Panc1 (cell line): ENCODE data around the gene BLM.

ENCODE experiments used
- CTCF ChIP-seq: fragments of 450-650 bp; IDR thresholded peaks from 2 replicates; pipeline ENCODE4 v1.5.1; 2017; ENCODE audit warnings: mild to moderate bottlenecking
- REST ChIP-seq, 2 experiments: IDR thresholded peaks; 2 replicates each; pipeline ENCODE4 v1.6.1; 2011 to 2012; ENCODE audit warnings: low read depth in 2 of 2, control low read depth in 1 of 2, low read length in 1 of 2, mild to moderate bottlenecking in 1 of 2, moderate library complexity in 1 of 2; ENCODE audit not compliant: insufficient read depth in 1 of 2

- TF ChIP-seq REST (IDR thresholded peaks at IDR 0.05; ENCODE audit: insufficient read depth in 1 of 2, low read depth in 2 of 2, low read length in 1 of 2) (no peak), CTCF (no peak)
Measured at GRCh38 chr15:90718232-90718631, 1.1 kb downstream of the BLM start.
